Hematopoietic multipotent progenitor cell (in vitro differentiated cells): ENCODE results near the gene TAMALIN. TPM values are rescaled to one million over a fixed set of nuclear protein-coding genes. Genes with fewer than 3 reads are reported as not detected.

ENCODE experiments used
- DNase-seq, 3 donors: peaks; one replicate each; pipeline ENCODE4 v3.0.0-alpha.2; 2011 to 2015; ENCODE audit warnings: low read depth in 2 of 3, low spot score in 2 of 3
- total RNA-seq: library from RNA; depleted of rRNA; stranded (reverse); fragments of >200 nt; gene quantifications from one replicate; pipeline ENCODE4 v1.2.3, GENCODE V29; 2012

Gene TAMALIN
- total RNA-seq, 1 donor, result 26.7 TPM

DNA sequence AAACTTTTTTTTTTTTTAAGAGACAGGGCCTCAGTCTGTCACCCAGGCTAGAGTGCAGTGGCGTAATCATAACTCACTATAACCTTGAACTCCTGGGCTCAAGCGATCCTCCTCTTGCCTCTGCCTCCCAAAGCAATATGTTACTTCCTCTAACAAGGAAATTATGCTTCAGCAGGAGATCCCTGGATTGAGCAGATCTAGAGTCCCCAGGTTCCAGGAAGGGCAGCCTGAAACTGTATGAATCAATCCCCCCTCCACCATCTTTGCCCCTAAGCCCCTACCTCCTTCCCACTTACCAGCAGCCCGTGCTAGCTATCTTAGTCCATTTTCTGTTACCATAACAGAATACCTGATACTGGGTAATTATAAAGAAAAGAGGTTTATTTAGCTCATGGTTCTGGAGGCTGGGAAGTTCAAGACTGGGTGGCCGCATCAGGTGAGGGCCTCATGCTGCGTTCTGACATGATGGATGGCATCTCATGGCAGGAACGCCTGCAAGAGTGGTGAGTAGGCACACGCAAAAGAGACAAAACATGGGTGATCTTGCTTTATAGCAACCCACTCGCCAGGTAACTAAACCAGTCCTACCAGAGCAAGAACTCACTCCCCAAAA lies 5.0 kb downstream of the TAMALIN start:
- DNase-seq, result no peak

DNA sequence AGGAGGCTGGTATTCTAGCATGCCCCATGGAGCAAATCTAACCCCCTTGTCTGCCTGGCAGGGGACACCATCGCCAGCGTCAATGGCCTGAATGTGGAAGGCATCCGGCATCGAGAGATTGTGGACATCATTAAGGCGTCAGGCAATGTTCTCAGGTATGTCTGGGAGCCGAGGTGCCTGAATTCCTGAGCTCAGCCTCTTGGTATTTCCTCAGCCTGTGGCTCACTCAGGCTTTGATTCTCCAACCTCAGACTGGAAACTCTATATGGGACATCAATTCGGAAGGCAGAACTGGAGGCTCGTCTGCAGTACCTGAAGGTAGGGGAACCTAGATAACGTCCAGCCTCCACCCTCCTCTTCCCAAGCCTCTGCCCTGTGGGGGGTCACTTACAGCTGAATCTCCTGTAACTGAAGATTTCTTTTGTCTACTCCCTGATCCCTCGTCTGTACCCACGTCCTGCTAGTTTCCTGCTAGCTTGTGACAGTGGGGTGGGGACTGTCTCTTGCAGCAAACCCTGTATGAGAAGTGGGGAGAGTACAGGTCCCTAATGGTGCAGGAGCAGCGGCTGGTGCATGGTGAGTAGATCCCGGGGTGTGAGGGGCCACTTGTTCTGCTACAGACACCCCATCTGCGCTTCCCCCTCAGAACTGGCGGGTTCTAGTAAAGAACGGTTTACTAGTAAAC lies 7.0 kb downstream of the TAMALIN start:
- DNase-seq, result no peak

DNA sequence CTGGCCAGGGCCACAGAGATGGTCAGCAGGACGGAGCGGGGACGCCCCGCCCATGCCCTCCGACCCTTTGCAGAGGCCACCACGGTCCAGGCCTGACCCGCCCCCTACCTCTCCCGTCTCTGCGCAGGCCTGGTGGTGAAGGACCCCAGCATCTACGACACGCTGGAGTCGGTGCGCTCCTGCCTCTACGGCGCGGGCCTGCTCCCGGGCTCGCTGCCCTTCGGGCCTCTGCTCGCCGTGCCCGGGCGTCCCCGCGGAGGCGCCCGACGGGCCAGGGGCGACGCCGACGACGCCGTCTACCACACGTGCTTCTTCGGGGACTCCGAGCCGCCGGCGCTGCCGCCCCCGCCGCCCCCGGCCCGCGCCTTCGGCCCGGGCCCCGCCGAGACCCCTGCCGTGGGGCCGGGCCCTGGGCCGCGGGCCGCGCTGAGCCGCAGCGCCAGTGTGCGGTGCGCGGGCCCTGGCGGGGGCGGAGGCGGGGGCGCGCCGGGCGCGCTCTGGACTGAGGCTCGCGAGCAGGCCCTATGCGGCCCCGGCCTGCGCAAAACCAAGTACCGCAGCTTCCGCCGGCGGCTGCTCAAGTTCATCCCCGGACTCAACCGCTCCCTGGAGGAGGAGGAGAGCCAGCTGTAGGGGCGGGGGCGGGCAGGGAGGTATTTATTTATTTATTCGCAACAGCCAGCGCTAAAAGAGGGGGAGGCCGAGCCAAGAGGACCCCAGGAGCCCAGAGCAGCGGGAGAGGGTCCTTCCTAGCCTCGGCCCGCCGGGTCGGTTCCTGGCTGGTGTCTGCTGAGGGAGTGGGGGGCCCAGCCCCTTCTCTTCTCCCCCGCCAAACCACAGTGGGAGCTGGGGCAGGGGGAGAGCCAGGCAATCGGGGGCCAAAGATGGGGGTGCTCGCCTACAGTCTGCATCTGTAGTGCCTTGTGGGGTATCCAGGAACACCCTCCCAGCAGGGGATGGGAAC lies 8.1 kb downstream of the TAMALIN start:
- no peak for DNase-seq

DNA sequence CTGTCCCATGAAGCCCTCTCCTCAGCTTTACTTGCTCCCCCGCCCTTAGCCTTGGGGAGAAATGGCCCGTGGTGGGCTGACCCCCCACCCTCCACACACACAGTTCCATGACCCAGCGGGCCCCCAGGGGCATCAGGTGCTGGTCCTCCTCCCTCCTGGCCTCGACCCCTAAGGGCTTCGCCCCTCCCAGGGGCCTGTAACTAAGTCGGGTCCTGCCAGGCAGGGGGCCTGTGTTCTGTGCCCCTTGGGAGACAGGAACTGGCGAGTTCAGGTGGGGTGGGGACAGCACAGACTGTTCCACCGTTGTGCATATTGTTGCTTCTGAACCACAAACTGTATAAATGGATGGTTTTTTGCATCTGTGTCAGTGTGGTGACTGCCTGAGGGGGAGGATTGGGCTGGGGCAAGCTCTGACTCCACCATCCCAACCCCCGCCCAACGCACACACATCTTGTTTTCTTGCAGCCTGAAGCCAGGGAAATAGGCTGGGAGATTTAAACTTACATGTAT lies 8.8 kb downstream of the TAMALIN start:
- no peak for DNase-seq

DNA sequence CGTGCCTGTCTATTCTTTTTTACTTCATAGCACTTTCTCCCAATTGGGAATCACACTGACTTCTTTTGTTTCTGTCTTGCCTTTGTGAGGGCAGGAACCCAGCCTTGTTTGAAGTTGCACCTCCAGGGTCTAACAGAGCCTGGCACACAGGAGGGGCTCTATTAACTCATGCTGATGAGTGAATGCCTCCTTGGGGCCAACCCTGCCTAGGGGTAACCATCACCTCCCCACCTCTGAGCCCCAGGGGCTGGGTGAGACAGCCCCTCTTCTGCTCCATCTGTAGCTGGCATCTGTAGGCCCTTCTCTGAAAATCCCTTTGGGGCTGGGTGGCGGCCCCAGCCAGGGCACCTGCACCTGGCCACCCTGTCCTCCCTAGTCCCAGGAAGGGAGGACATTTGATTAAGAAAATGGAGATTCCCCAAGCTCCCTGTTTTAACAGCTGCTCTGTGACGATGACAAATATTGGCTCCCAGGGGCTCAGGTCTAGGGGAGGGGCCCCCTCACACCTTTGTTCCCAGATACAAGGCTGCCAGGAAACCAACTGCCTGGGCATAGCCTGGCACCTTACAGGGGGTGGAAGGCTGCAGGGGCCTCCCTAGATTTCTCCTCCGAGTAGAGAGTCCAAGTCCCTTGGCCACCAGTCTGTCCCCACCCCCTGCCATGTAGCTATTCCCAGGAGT lies 11.8 kb downstream of the TAMALIN start:
- no peak for DNase-seq

DNA sequence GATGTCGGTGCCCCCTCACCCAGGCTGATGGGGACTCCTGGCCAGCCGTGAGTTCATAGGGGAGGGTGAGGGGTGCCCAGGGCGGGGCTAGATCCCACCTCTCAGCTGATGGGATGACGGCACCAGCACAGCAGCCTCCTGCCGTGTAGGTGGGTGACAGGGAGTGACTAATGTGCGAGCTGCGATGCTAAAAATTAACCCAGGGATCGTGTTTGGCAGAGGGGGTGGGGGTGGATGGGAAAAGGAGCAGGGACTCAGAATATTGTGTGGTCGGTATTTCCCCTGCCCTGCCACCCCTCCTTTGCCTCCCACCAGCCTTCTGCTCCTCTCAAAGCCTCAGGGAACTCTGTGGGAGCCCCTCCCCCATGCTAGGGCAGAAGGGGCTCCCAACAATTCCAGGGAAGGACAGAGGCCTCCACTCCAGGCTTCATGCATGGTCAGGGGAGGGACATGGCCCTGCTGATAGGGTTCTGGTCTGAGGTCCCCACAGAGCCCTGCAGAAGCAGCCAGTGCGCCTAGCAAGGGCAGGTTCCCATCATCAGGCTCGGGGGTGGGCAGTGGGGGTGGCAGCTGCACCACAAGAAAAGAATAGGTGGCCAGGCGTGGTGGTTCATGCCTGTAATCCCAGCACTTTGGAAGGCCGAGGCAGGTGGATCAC lies 12.5 kb downstream of the TAMALIN start:
- no peak for DNase-seq

DNA sequence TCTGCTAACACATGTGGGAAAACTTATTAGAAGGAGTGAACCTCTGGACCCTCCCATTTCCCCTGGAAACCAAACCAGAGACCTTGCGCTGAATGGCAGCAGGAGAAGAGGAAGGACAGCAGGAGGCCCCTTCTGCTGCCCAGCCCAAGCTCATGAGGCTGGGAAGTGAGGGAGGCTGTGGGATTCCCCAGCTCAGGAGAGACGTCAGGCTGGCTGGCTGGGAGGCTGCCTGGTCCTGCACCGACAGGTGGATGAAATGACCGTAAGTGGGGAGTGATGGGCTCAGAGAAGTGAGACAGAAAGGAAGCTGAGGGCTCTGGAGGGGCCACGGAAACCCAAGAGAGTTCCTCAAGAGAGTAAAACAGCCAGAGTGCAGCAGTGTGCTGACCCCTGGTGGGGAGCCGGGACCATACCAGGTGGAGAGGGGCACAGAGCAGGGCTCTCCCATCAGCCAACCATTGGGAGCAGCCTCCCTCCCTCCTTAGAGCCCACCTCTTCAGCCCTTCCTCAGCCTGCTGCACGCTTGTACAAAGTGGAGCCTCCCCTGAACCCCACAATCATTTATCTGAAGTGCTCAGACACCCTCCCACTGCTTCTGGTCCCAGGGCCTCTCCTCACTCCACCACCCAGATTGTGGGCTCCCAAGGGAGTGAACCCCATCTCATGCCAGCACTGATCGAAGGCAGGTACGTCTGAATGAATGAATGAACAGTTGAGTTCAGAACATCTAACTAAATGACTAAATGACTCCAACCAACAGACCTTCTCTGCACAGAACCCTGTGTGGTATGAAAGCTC lies 14.0 kb downstream of the TAMALIN start:
- DNase-seq, result peak in 2 of 3 donors; percentile 79 to 84

DNA sequence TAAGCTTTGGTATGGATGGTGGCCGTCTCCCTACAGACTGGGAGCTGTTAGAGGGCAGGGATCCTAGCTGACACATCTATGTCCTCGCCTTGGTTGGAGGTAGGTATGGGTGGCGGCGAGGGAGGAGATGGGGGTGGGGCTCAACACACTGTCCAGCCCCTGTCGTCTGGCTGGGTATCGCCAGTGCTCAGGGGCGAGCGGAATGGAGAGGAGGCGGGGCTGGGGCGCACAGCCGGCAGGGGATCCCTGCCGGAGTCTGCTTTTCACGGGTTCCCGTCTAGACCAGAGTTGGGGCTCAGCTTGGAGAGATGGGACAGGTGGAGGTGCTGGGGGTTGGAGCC lies 16.1 kb downstream of the TAMALIN start:
- DNase-seq, result peak in 1 of 3 donors; percentile 41

DNA sequence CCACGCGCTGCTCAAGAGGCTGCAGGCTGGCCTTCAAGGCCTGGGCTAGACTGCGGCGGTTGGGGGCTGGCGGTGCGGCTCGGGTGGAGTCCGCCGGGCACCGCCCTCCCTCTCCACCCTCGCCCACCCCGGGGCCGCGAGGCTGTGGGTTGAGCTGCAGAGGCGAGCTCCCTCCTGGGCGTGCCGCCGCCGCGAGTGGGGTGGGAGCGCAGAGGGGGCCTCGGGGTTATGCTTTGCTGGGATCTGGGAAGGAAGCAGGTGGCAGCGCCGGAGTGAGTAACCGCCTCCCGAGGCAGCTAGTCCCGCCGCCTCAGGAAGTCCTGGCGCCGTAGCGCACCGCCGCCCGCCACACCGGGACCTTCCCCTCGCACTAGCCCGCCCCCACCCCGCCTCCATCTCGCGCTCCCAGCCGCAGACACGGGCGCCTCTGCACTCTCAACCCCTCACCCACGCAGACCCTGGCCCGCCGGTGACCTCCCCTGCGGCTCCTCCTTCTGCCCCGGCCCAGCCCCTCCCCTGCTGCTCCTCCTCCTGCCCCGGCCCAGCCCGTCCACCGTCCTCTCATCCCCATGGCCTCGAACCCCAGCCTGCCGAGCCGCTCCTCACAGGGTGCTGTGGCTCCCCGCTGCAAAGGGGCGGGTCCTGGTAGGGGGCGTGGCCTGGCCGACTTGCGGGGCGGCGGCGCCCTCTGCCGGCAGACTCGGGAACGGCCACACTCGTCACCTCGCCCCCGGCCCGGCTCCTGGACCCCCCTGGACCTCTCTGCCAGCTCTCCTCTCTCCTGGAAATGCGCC lies 16.6 kb downstream of the TAMALIN start:
- DNase-seq, result peak; percentile 87 to 89 (median 89)

DNA sequence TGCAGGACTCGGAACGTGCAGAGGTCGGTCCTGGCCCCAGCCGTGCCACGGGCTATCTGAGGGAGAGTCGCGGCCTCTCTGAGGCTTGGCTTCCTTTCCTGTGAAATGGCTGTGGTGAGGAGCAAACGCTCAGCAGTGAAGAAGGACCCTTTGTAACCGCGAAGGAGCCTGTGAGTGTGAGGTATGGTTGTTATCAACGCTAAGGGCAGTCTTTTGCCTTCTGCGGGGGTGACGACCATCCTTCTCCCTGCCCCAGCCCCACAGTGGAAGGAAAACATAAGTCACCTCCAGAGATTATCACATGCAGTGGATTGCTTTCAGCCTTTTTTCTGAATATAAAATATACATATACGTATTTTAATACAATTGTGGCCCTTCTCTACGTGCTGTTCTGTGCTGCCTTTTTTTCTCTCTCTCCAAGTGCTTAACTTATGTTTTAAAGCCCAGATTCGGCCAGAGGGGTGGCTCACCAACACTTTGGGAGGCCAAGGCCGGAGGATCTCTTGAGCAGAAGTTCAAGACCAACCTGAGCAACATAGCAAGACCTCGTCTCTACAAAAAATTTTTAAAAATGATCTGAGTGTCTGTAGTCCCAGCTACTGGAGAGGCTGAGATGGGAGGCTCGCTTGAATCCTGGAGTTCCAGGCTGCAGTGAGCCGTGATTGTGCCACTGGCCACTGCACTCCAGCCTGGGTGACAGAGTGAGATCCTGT lies 17.4 kb downstream of the TAMALIN start:
- no peak for DNase-seq

DNA sequence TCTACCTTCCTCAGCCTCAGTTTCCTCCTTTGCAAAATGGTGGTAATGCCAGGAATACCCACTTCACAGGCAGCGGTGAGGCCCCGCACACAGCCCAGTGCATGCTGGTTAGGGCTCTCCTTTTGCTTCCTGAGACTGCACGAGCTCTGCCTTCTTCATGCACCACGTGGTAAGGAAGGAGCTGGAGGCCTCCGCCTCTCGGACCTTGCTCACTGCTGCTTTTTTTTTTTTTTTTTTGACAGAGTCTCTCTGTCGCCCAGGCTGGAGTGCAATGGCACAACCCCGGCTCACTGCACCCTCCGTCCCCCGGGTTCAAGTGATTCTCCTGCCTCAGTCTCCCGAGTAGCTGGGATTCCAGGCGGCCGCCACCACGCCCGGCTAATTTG lies 18.1 kb downstream of the TAMALIN start:
- DNase-seq, result peak in 2 of 3 donors; percentile 63 to 66

DNA sequence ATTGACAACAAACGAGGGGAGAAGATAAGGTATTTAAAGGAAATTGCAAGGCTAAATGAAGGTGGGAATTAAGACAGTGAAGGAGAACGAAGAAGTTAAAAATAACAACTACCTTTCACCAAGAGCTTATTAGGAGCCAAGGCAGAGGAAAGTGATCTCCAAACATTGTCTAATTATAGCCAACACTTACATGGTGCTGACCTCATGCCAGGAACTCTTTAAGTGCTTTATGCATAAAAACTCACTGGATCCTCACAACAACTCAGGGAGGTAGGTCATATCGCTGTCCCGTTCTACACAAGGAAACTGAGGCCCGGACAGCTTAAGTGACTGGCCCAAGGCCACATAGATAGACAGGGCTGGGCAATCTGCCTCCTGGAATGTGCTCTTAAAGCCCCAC lies 19.5 kb downstream of the TAMALIN start:
- DNase-seq, result no peak

DNA sequence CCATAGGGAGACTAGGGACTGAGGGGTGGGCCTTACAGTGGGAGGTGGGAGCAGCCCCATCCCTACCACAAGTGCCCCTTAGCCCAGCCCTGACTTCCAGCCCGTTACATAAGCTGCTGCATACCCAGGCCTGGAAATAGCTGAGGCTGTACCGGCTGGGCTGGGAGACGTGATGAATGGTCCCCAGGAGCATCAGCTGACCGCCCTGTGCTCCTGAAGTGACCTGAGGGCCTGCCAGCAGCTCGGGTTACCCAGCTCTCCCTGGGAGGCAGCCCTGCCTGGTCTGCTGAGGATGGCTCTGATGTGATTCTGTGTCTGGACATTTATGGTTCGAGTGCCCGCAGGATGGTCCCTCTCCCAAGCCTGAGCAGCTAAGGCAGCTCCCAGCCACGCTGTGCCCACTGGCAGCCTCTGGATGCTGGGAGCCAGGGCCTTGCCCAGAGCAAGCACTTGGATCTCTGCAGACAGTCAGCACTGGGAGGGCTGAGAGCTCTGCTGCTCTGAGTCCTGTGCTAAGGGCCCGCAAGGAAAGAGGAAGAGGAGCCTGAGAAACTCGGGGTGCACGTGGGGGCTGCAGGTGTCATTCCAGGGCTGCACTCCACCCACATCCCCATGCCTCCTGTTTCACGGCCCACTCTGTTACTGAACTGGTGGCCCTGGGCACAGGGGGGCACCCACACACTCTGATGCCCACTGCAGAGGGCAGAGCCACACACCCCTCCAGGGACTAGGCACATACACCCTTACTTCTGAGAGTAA lies 20.5 kb downstream of the TAMALIN start:
- DNase-seq, result no peak

DNA sequence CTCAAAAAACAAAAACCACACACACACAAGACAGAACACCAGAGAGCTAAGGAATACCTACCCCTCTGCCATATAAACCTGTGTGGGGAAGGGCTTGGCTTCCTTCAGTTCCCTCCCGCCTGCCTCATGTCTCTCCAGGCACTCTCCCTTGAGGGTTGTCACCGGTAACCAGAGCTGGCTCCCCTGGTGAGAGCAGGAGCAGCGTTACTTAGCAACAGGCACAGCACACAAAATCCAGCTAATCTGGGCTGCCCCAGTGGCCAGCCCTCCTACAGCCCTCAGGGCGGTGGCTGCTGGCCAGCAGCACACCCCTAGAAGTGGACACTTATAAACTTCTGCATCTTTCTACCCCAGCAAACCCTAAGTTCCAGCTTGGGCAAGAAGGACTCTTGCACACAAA lies 22.9 kb downstream of the TAMALIN start:
- no peak for DNase-seq

DNA sequence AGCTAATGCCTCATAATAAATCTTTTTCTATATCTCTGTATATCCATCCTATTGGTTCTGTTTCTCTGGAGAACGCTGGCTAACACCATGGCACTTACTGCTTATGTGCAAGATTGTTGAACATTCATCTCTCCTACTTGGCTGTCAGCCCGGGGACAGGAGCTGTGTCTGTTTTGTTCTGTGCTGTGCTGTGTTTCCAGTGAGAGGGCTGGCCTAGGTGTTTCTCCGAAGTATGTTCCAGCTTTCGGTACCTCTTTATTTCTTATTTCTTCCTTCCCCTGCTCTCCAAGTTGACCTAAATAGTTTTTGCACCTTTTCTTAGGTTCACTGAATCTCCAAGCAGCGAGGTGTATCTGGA lies 25.7 kb downstream of the TAMALIN start:
- DNase-seq, result no peak

DNA sequence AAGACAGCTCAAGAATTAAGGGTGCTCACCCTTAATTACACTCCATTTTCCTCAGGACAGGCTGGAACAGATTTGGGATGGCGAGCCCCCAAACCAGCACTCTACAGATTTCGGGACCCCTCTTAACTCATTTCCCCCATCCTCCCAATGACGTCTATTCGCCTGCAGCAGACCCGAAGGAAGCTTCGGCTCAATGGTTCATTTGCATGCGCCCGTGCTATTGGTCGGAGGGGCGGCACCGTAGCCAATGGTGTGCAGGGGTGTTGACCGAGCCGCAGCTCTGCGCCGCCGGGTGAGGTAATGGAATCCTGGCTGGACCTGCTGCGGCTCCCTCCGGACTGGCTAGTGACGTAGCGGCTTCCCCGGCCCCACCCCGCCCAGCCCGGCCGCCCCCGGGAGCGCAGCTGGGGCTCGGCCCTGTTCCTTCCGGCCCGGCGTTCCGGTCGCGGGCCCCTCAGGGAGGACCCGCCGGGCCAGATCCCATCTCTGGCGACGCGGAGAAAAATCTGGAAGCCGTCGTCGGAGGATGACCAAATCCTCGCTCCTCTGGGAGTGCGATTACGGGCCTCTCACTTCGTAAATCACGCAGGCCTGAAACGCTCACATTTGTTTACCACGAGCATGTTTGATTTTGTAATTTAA lies 26.2 kb downstream of the TAMALIN start:
- DNase-seq, result peak in 2 of 3 donors; percentile 92 to 94
